GM12878 (cell line): Measurements from ENCODE around the gene LIMS4. TPM values are rescaled to one million over a fixed set of nuclear protein-coding genes. Genes with fewer than 3 reads are reported as not detected.
"Not testable (repeated sequence)": the region's sequence is repeated elsewhere in the genome, so short reads cannot be mapped to it uniquely, and the experiment has no call there.

Experiments
- ATAC-seq: fragments of 200-7000 bp; cut with Tn5 transposase; 3 replicates; pipeline ENCODE4 v1.9.1; 2020; ENCODE audit warnings: mild to moderate bottlenecking, moderate library complexity
- BruUV-seq: library from RNA; stranded (reverse); fragments of 400-500 nt; replicated peaks from 2 replicates; lab custom pipeline; 2021; lab: Mats Ljungman, UMichigan
- CTCF ChIA-PET: fragments of 300-600 bp; sonication (Branson Sonifier 250); formaldehyde crosslinking; extraction: SDS; loops from one replicate; lab custom pipeline; 2021; ENCODE audit warnings: inconsistent platforms; lab: Yijun Ruan, JAX
- POLR2A ChIA-PET: fragments of 350-600 bp; formaldehyde crosslinking; extraction: SDS; loops from one replicate; lab custom pipeline; 2021; ENCODE audit warnings: inconsistent platforms; lab: Charles Lee
- RAD21 ChIA-PET: fragments of 300-600 bp; sonication (Branson Sonifier 250); formaldehyde crosslinking; loops from one replicate; lab custom pipeline; 2023; ENCODE audit warnings: antibody characterized with exemption; ENCODE audit not compliant: unreplicated experiment; lab: Charles Lee
- SMC1A ChIA-PET: fragments of 300-600 bp; sonication (Branson Sonifier 250); formaldehyde crosslinking; loops from one replicate; lab custom pipeline; 2023; ENCODE audit not compliant: unreplicated experiment, uncharacterized antibody; lab: Charles Lee
- DNase-seq: peaks from one replicate; pipeline ENCODE4 v3.0.0-alpha.2; 2011; ENCODE audit warnings: low read depth, low spot score
- FAIRE-seq: peaks from 3 replicates; lab custom pipeline; 2011; peaks lifted over from hg19 to GRCh38; lab: Jason Lieb, UNC
- H2AFZ ChIP-seq: 2 replicates; pipeline ENCODE4 v1.6.0; 2011; ENCODE audit warnings: low read depth, low read length, control low read depth; ENCODE audit not compliant: control insufficient read depth
- H3K27ac ChIP-seq: 2 replicates; pipeline ENCODE4 v1.5.1; 2011; ENCODE audit warnings: control low read depth; ENCODE audit not compliant: control insufficient read depth, insufficient read depth
- H3K27me3 ChIP-seq, 2 experiments: replicated peaks in 1 of 2; 2 replicates each; pipeline versions ENCODE4 v1.6.0 to v1.6.1; 2011; ENCODE audit warnings: low read length in 1 of 2; ENCODE audit not compliant: control insufficient read depth in 2 of 2, insufficient read depth in 2 of 2
- H3K36me3 ChIP-seq, 2 experiments: 2 replicates each; pipeline ENCODE4 v1.5.1; 2011; ENCODE audit warnings: low read length in 1 of 2; ENCODE audit not compliant: control insufficient read depth in 2 of 2, insufficient read depth in 2 of 2
- H3K4me1 ChIP-seq: 2 replicates; pipeline ENCODE4 v1.6.1; 2011; ENCODE audit warnings: mild to moderate bottlenecking, low read length, moderate library complexity, mixed read lengths; ENCODE audit not compliant: control insufficient read depth, insufficient read depth
- H3K4me2 ChIP-seq: 2 replicates; pipeline ENCODE4 v1.6.0; 2011; ENCODE audit warnings: control low read depth; ENCODE audit not compliant: control insufficient read depth, insufficient read depth
- H3K4me3 ChIP-seq: fragments of 200-600 bp; sonication (generic); 2 replicates; pipeline ENCODE4 v1.5.1; 2016
- H3K79me2 ChIP-seq: 2 replicates; pipeline ENCODE4 v1.6.0; 2011; ENCODE audit warnings: low read length; ENCODE audit not compliant: control insufficient read depth, insufficient read depth
- H3K9ac ChIP-seq: 2 replicates; pipeline ENCODE4 v1.8.0; 2011; ENCODE audit warnings: low read length, control low read depth, mixed read lengths; ENCODE audit not compliant: control insufficient read depth, insufficient read depth
- H3K9me3 ChIP-seq: replicated peaks from 3 replicates; pipeline ENCODE4 v1.5.1; 2011; ENCODE audit warnings: mild to moderate bottlenecking, low read length; ENCODE audit not compliant: control insufficient read depth, insufficient read depth
- H4K20me1 ChIP-seq: 2 replicates; pipeline ENCODE4 v1.6.0; 2011; ENCODE audit not compliant: control insufficient read depth, insufficient read depth
- WGBS: methylation state at CpG from one replicate; pipeline ENCODE4 v1.1.6; 2016; ENCODE audit warnings: low lambda C conversion rate; ENCODE audit not compliant: insufficient replicate concordance, insufficient coverage; ENCODE audit errors: missing lambda C conversion rate; 5-methylcytosine and 5-hydroxymethylcytosine counted together
- in situ Hi-C: fragments of 300-500 bp; cut with MboI; formaldehyde crosslinking; loops from 9 replicates; pipeline ENCODE4 v1.14.3; 2018; ENCODE audit warnings: mixed read lengths
- intact Hi-C: fragments of 100-400 bp; cut with micrococcal nuclease; formaldehyde crosslinking; loops from one replicate; pipeline ENCODE4 v1.14.2; 2022; ENCODE audit not compliant: unreplicated experiment
- polyA plus RNA-seq, 11 experiments: library from polyadenylated mRNA; depleted of rRNA in 4 of 11; unstranded in 6 of 11; stranded (reverse) in 5 of 11; fragments of >200 nt; fragmentation: Nextera tagmentation in 4 of 11; fragmentation: Illumina TruSeq in 1 of 11; extraction: Ambion mirVana in 4 of 11; extraction: Trizol in 1 of 11; gene quantifications; 1 replicate in 1 of 11; 2 replicates in 10 of 11; pipeline versions ENCODE4 v1.2.1 to v1.2.3, GENCODE V29; 2011 to 2016; ENCODE audit warnings: inconsistent platforms in 2 of 11, missing spikeins in 2 of 11, low read depth in 1 of 11
- total RNA-seq, 4 experiments: library from RNA; depleted of rRNA in 3 of 4; stranded (reverse); fragments of >200 nt in 3 of 4; fragmentation: Illumina TruSeq in 1 of 4; extraction: Trizol in 1 of 4; gene quantifications; 2 replicates each; pipeline versions ENCODE4 v1.2.1 to v1.2.3, GENCODE V29; 2013 to 2021

LIMS4 gene
- total and polyA plus RNA-seq, 10 of the 15 experiments (the other 5 are each of a cell fraction or from before 2014, with no cell fraction given), result 0.11 to 1.2 (median 0.48) TPM

GRCh38 chr2:110462458-110462857 is 10.2 kb downstream of the LIMS4 start:
- RAD21 ChIA-PET, SMC1A ChIA-PET, ATAC-seq, H3K79me2 ChIP-seq, CTCF ChIA-PET, H2AFZ ChIP-seq, H3K4me1 ChIP-seq, H3K4me3 ChIP-seq, H4K20me1 ChIP-seq, intact Hi-C loops, H3K36me3 ChIP-seq, H3K27ac ChIP-seq, H3K9me3 ChIP-seq, FAIRE-seq, in situ Hi-C loops, BruUV-seq, H3K27me3 ChIP-seq, DNase-seq, H3K9ac ChIP-seq, H3K4me2 ChIP-seq, POLR2A ChIA-PET: not testable (repeated sequence)
- WGBS, result no CpG with 5 or more reads among the region's 2 CpGs

GRCh38 chr2:110460318-110460717 is 12.3 kb downstream of the LIMS4 start:
- H3K4me2 ChIP-seq, H3K36me3 ChIP-seq, intact Hi-C loops, FAIRE-seq, DNase-seq, H3K9me3 ChIP-seq, H3K79me2 ChIP-seq, H3K4me1 ChIP-seq, RAD21 ChIA-PET, H3K27me3 ChIP-seq, H3K4me3 ChIP-seq, H4K20me1 ChIP-seq, in situ Hi-C loops, POLR2A ChIA-PET, SMC1A ChIA-PET, BruUV-seq, CTCF ChIA-PET, H3K27ac ChIP-seq, H2AFZ ChIP-seq, H3K9ac ChIP-seq: not testable (repeated sequence)
- ATAC-seq, result 0 out of 3 replicates have a peak, but pooled peaks have one; percentile 25

GRCh38 chr2:110457214-110457590 is 15.4 kb downstream of the LIMS4 start:
- H3K9ac ChIP-seq, FAIRE-seq, H3K4me2 ChIP-seq, SMC1A ChIA-PET, BruUV-seq, H3K9me3 ChIP-seq, in situ Hi-C loops, POLR2A ChIA-PET, DNase-seq, intact Hi-C loops, H3K36me3 ChIP-seq, CTCF ChIA-PET, ATAC-seq, H4K20me1 ChIP-seq, H3K4me3 ChIP-seq, H3K79me2 ChIP-seq, H3K27me3 ChIP-seq, H2AFZ ChIP-seq, H3K4me1 ChIP-seq, RAD21 ChIA-PET, H3K27ac ChIP-seq: not testable (repeated sequence)
- no CpG with 5 or more reads among the region's 2 CpGs for WGBS

DNA sequence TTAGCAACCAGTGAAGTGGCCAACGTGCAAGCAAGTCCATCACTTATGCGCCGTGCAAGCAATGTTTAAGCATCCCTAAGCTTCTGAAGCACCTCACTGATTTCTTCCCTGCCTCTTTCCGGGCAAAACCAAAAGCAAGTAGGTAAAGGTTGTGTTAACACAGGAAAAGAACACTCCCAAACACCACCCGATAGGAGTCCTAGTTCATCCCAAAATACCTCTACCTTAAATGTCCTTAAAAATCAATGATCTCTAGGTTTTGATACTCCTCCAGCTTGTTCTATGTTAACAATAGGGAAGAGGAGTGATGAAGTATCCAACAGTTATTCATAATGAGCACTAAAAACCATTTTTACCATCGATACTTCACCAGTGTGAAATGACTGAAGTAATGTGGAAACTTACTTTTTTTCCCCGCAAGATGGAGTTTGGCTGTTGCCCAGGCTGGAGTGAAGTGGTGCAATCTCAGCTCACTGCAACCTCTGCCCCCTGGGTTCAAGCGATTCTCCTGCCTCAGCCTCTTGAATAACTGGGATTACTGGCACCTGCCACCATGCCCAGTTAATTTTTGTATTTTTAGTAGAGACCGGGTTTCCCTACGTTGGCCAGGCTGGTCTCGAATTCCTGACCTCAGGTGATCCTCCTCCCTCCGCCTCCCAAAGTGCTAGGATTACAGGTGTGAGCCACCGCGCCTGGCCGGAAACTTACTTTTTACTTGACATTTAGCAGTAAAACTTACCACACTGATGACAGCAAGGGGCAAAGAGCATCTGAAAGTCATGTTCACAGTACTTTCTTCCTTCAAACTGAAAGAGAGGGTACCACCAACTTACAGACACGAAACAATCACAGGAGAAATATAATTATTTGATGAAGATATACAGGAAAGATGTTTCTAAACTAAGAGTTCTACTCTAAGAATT is 16.1 kb downstream of the LIMS4 start:
- H3K27me3 ChIP-seq, POLR2A ChIA-PET, H3K4me3 ChIP-seq, H3K4me2 ChIP-seq, H2AFZ ChIP-seq, intact Hi-C loops, H3K4me1 ChIP-seq, ATAC-seq, H3K36me3 ChIP-seq, FAIRE-seq, H3K79me2 ChIP-seq, in situ Hi-C loops, CTCF ChIA-PET, DNase-seq, BruUV-seq, H3K9ac ChIP-seq, H4K20me1 ChIP-seq, H3K9me3 ChIP-seq, SMC1A ChIA-PET, RAD21 ChIA-PET, H3K27ac ChIP-seq: not testable (repeated sequence)
- 91% methylated on average over 1 of the region's 16 CpGs for WGBS
